Esophagus squamous epithelium (tissue), 5 donors: ENCODE results near the gene DAB2. TPM values are rescaled to one million over a fixed set of nuclear protein-coding genes. Genes with fewer than 3 reads are reported as not detected.

Experiments used
- DNase-seq: peaks from one replicate; lab custom pipeline; 2025; lab: John Stamatoyannopoulos, UW
- H3K27ac ChIP-seq, 4 donors: fragments of 200-600 bp; sonication (generic); one replicate each; pipeline ENCODE4 v1.5.1; 2016 to 2019; ENCODE audit warnings: mild to moderate bottlenecking in 1 of 4
- H3K27me3 ChIP-seq, 4 donors: fragments of 200-600 bp; sonication (generic); 1 replicate in 3 of 4; 2 replicates in 1 of 4; pipeline versions ENCODE4 v1.5.1 to v1.6.0; 2017 to 2021; ENCODE audit warnings: antibody characterized with exemption in 1 of 4
- H3K36me3 ChIP-seq, 3 donors: fragments of 200-600 bp; sonication (generic); one replicate each; pipeline ENCODE4 v1.5.1; 2016 to 2019
- H3K4me1 ChIP-seq, 3 donors: fragments of 200-600 bp; sonication (generic); one replicate each; pipeline ENCODE4 v1.5.1; 2017 to 2019
- H3K4me3 ChIP-seq, 4 donors: fragments of 200-600 bp; sonication (generic); 1 replicate in 3 of 4; 2 replicates in 1 of 4; pipeline ENCODE4 v1.5.1; 2016 to 2019; ENCODE audit warnings: mild to moderate bottlenecking in 2 of 4, moderate library complexity in 1 of 4
- H3K9me3 ChIP-seq, 3 donors: fragments of 200-600 bp; sonication (generic); one replicate each; pipeline ENCODE4 v1.5.1; 2016 to 2019
- CTCF ChIP-seq, 6 experiments: fragments of 450-650 bp in 4 of 6; fragments of 200-600 bp in 2 of 6; sonication (generic) in 2 of 6; IDR thresholded peaks; one replicate each; pipeline ENCODE4 v1.5.1; 2016 to 2019; ENCODE audit warnings: antibody characterized with exemption in 6 of 6, mild to moderate bottlenecking in 4 of 6, moderate library complexity in 4 of 6
- POLR2A ChIP-seq, 4 donors: fragments of 450-650 bp; IDR thresholded peaks; one replicate each; pipeline ENCODE4 v1.6.1; 2017; ENCODE audit warnings: antibody characterized with exemption in 4 of 4, mild to moderate bottlenecking in 4 of 4, moderate library complexity in 3 of 4
- WGBS, 2 donors: methylation state at CpG; one replicate each; pipeline ENCODE4 v1.1.5; 2018; 5-methylcytosine and 5-hydroxymethylcytosine counted together
- intact Hi-C: fragments of 100-400 bp; cut with DNase I; formaldehyde crosslinking; loops from one replicate; pipeline ENCODE4 v1.15.0; 2022
- total RNA-seq, 4 donors: library from RNA; depleted of rRNA; stranded (reverse); fragments of >200 nt; gene quantifications; one replicate each; pipeline ENCODE4 v1.1.0, GENCODE V29; 2016
- donor health status: DM: yes; HTN: yes; CAD: no.

DAB2 gene
- total RNA-seq, 4 donors from 2014 or later = 0.95 to 35.1 (median 11.8) TPM

GRCh38 chr5:39447968-39448367 is 23.2 kb upstream of the DAB2 start:
- intact Hi-C loops = no loop called here
- H3K4me3 ChIP-seq = no peak overlapping the region
- no peak for DNase-seq
- 94 to 96% methylated on average over 12 of the region's 12 CpGs for WGBS, 2 donors
- no peaks in the 10 kb centered on the region for H3K4me1 ChIP-seq
- no peaks in the 10 kb centered on the region for H3K27me3 ChIP-seq
- H3K36me3 ChIP-seq = no peaks in the 10 kb centered on the region
- H3K9me3 ChIP-seq = no peaks in the 10 kb centered on the region
- TF ChIP-seq POLR2A (IDR thresholded peaks at IDR 0.05) (no peak), CTCF (IDR thresholded peaks at IDR 0.05) (no peak)
- H3K27ac ChIP-seq = no peak overlapping the region

GRCh38 chr5:39447059-39447458 is 22.3 kb upstream of the DAB2 start:
- 70 to 71% methylated on average over 3 of the region's 3 CpGs for WGBS, 2 donors
- no peaks in the 10 kb centered on the region for H3K27me3 ChIP-seq
- no peaks in the 10 kb centered on the region for H3K36me3 ChIP-seq
- H3K4me3 ChIP-seq = no peak overlapping the region
- H3K4me1 ChIP-seq = no peaks in the 10 kb centered on the region
- TF ChIP-seq CTCF (IDR thresholded peaks at IDR 0.05) = no peak
- TF ChIP-seq POLR2A (IDR thresholded peaks at IDR 0.05) = no peak
- intact Hi-C loops = no loop called here
- DNase-seq = no peak
- no peaks in the 10 kb centered on the region for H3K9me3 ChIP-seq
- H3K27ac ChIP-seq = no peak overlapping the region

GRCh38 chr5:39446231-39446630 is 21.5 kb upstream of the DAB2 start:
- H3K36me3 ChIP-seq = no peaks in the 10 kb centered on the region
- TF ChIP-seq POLR2A (IDR thresholded peaks at IDR 0.05) = no peak
- no peak for TF ChIP-seq CTCF (IDR thresholded peaks at IDR 0.05)
- no peaks in the 10 kb centered on the region for H3K4me1 ChIP-seq
- no peak overlapping the region for H3K27ac ChIP-seq
- H3K9me3 ChIP-seq = no peaks in the 10 kb centered on the region
- H3K27me3 ChIP-seq = no peaks in the 10 kb centered on the region
- intact Hi-C loops = no loop called here
- no peak for DNase-seq
- H3K4me3 ChIP-seq = no peak overlapping the region
- WGBS, 2 donors = 61 to 72% methylated on average over 3 of the region's 3 CpGs

- 91 to 95% methylated on average over 2 of the region's 2 CpGs for WGBS, 2 donors
- TF ChIP-seq CTCF (IDR thresholded peaks at IDR 0.05) (no peak), POLR2A (IDR thresholded peaks at IDR 0.05) (no peak)
- H3K27ac ChIP-seq = no peak overlapping the region
- no peaks in the 10 kb centered on the region for H3K27me3 ChIP-seq
- H3K9me3 ChIP-seq = no peaks in the 10 kb centered on the region
- no peaks in the 10 kb centered on the region for H3K4me1 ChIP-seq
- no peak for DNase-seq
- no peak overlapping the region for H3K4me3 ChIP-seq
- intact Hi-C loops = no loop called here
- H3K36me3 ChIP-seq = no peaks in the 10 kb centered on the region
These were observed 19.1 kb upstream of the DAB2 start for GRCh38 chr5:39443911-39444310.

- H3K4me3 ChIP-seq = no peak overlapping the region
- intact Hi-C loops = no loop called here
- DNase-seq = no peak
- no peaks in the 10 kb centered on the region for H3K27me3 ChIP-seq
- H3K4me1 ChIP-seq = no peaks in the 10 kb centered on the region
- no peaks in the 10 kb centered on the region for H3K36me3 ChIP-seq
- WGBS, 2 donors = 65 to 76% methylated on average over 3 of the region's 3 CpGs
- no peak for TF ChIP-seq CTCF (IDR thresholded peaks at IDR 0.05)
- TF ChIP-seq POLR2A (IDR thresholded peaks at IDR 0.05) = no peak
- no peaks in the 10 kb centered on the region for H3K9me3 ChIP-seq
- no peak overlapping the region for H3K27ac ChIP-seq
These were observed 18.2 kb upstream of the DAB2 start for GRCh38 chr5:39442991-39443390.
